SK-N-SH (cell line): ENCODE measurements around the gene SELPLG.

Source experiments
- FOSL2 ChIP-seq: IDR thresholded peaks from 2 replicates; pipeline ENCODE4 v1.4.0; 2012; ENCODE audit warnings: low read depth, mild to moderate bottlenecking, moderate library complexity, borderline replicate concordance
- GABPA ChIP-seq: IDR thresholded peaks from 2 replicates; pipeline ENCODE4 v1.4.0; 2012; ENCODE audit warnings: low read depth, mild to moderate bottlenecking

- TF ChIP-seq FOSL2: no peak
- TF ChIP-seq GABPA: no peak
These were observed 31.4 kb downstream of the SELPLG start for GRCh38 chr12:108602209-108602705.
